Measurements from ENCODE around the gene SPACA1. TPM values are rescaled to one million over a fixed set of nuclear protein-coding genes. Genes with fewer than 3 reads are reported as not detected.

The SPACA1 gene
- total RNA-seq, 1 experiment from 2014 or later = not detected

DNA sequence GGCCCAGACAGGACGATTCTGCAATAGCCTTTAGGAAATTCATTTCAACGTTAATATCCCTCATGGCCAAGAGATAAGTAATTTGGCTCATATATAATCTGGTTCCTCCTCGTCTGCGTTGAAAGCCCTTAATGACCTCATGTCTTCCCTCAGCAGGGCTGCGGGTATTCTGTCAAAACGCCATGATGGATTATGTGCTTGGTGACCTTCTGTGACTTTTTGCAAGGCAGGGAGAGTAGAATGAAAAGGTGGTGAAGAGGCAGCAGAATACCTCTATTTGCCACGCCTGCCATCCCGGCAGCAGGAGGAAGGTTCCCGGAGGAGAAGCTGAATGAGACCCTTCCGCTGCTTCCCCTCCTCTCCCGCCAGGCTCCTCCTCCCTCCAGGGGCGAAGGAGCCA is 41.1 kb upstream of the SPACA1 start:
- Mint-ChIP-seq H3K9me3 (no peaks in the 10 kb centered on the region), H3K27me3 (ENCODE audit: low read depth) (peaks cover 2% of the 10 kb centered on the region), H3K4me1 (no peaks in the 10 kb centered on the region; a peak in 1 of 4 replicates), H3K36me3 (ENCODE audit: insufficient read depth in 1 of 3, low read depth in 3 of 3) (no peaks in the 10 kb centered on the region), H3K4me3 (no peak overlapping the region), H3K27ac (peak overlapping the region in 1 of 3 experiments; percentile 83; a peak in 1 of 7 replicates)
- WGBS (ENCODE audit: extremely low coverage, insufficient read length, low lambda C conversion rate) = no CpG with 5 or more reads among the region's 12 CpGs
- Histone ChIP-seq H3K56ac (ENCODE audit: insufficient read length, low read depth, low read length) (no peak overlapping the region), H3K4ac (ENCODE audit: low read depth, low read length) (no peak overlapping the region), H3K23me2 (ENCODE audit: insufficient read length, low read depth, low read length, poor library complexity, severe bottlenecking) (no peaks in the 10 kb centered on the region), H2BK5ac (ENCODE audit: insufficient read length, low read length) (no peak overlapping the region), H3K79me2 (ENCODE audit: insufficient read depth, low read length) (no peaks in the 10 kb centered on the region), H4K20me1 (ENCODE audit: control insufficient read depth, insufficient read depth, insufficient read length) (no peaks in the 10 kb centered on the region), H3K4me2 (ENCODE audit: insufficient read depth, insufficient read length, low read length) (no peak overlapping the region), H2BK15ac (ENCODE audit: low read depth, low read length) (no peak overlapping the region), H3K14ac (ENCODE audit: insufficient read depth, low read length) (no peak overlapping the region), H3K9ac (ENCODE audit: extremely low read depth, insufficient read length, low read length) (no peak overlapping the region), H2BK12ac (ENCODE audit: insufficient read length, low read depth, low read length) (no peak overlapping the region), H3T11ph (ENCODE audit: low read length) (no peak overlapping the region), H3K4me1 (ENCODE audit: insufficient read depth, low read length) (no peaks in the 10 kb centered on the region), H3K27ac (ENCODE audit: insufficient read length, low read depth, low read length) (no peak overlapping the region), H4K91ac (ENCODE audit: insufficient read length, low read depth, low read length) (no peak overlapping the region), H2BK20ac (ENCODE audit: low read depth, low read length, poor library complexity, severe bottlenecking) (no peak overlapping the region), H3K18ac (ENCODE audit: insufficient read length, low read depth, low read length) (no peak overlapping the region), H3K79me1 (ENCODE audit: insufficient read depth, low read depth, low read length, poor library complexity, severe bottlenecking) (no peaks in the 10 kb centered on the region), H3K23ac (ENCODE audit: insufficient read length, low read depth, low read length) (no peak overlapping the region), H4K8ac (replicated peaks; ENCODE audit: insufficient read length, low read depth, low read length) (no peak overlapping the region), H2AK5ac (ENCODE audit: insufficient read length, low read length) (no peak overlapping the region), H2AFZ (ENCODE audit: low read length) (no peak overlapping the region), H2BK120ac (ENCODE audit: low read depth, low read length, poor library complexity, severe bottlenecking) (no peak overlapping the region), H4K5ac (ENCODE audit: insufficient read length, low read depth, low read length) (no peak overlapping the region), H3K27me3 (ENCODE audit: insufficient read depth, low read length) (no peaks in the 10 kb centered on the region), H3K9me3 (ENCODE audit: control insufficient read depth, low read depth, low read length) (no peaks in the 10 kb centered on the region)
- no peak for DNase-seq
- TF ChIP-seq, protein P1, sequence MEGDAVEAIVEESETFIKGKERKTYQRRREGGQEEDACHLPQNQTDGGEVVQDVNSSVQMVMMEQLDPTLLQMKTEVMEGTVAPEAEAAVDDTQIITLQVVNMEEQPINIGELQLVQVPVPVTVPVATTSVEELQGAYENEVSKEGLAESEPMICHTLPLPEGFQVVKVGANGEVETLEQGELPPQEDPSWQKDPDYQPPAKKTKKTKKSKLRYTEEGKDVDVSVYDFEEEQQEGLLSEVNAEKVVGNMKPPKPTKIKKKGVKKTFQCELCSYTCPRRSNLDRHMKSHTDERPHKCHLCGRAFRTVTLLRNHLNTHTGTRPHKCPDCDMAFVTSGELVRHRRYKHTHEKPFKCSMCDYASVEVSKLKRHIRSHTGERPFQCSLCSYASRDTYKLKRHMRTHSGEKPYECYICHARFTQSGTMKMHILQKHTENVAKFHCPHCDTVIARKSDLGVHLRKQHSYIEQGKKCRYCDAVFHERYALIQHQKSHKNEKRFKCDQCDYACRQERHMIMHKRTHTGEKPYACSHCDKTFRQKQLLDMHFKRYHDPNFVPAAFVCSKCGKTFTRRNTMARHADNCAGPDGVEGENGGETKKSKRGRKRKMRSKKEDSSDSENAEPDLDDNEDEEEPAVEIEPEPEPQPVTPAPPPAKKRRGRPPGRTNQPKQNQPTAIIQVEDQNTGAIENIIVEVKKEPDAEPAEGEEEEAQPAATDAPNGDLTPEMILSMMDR (conservative IDR thresholded peaks at IDR 0.05) = no peak
